CD4-positive, CD25-positive, alpha-beta regulatory T cell (primary cell): ENCODE data around the gene C1S. TPM values are rescaled to one million over a fixed set of nuclear protein-coding genes. Genes with fewer than 3 reads are reported as not detected.
"Not testable (repeated sequence)": the region's sequence is repeated elsewhere in the genome, so short reads cannot be mapped to it uniquely, and the experiment has no call there.

Experiments
- ATAC-seq, 2 donors: fragments of 150-1000 bp; cut with Tn5 transposase; one replicate each; pipeline ENCODE4 v1.10.0; 2021; ENCODE audit warnings: low read depth in 2 of 2, moderate number of reproducible peaks in 2 of 2, moderate library complexity in 1 of 2
- DNase-seq, 3 donors: peaks; one replicate each; pipeline versions ENCODE4 v3.0.0 to v3.0.0-alpha.2; 2012 to 2022; ENCODE audit warnings: mixed read lengths in 1 of 3
- H3K27ac ChIP-seq: one replicate; pipeline ENCODE4 v1.7.0; 2013; ENCODE audit warnings: mild to moderate bottlenecking, low read length; ENCODE audit not compliant: insufficient read depth, poor library complexity, severe bottlenecking
- H3K27me3 ChIP-seq: one replicate; pipeline ENCODE4 v1.7.0; 2013; ENCODE audit warnings: low read length; ENCODE audit not compliant: control insufficient read depth, insufficient read depth
- H3K36me3 ChIP-seq: one replicate; pipeline ENCODE4 v1.7.0; 2013; ENCODE audit warnings: mild to moderate bottlenecking, low read length, moderate library complexity; ENCODE audit not compliant: control insufficient read depth, insufficient read depth
- H3K4me1 ChIP-seq: 2 replicates; pipeline ENCODE4 v1.7.0; 2013; ENCODE audit warnings: mild to moderate bottlenecking, low read length; ENCODE audit not compliant: insufficient read depth, control insufficient read depth, poor library complexity, severe bottlenecking
- H3K4me3 ChIP-seq: one replicate; pipeline ENCODE4 v1.7.0; 2013; ENCODE audit warnings: low read depth, mild to moderate bottlenecking, low read length, moderate library complexity
- H3K9me3 ChIP-seq, 2 experiments: 1 replicate in 1 of 2; 2 replicates in 1 of 2; pipeline ENCODE4 v1.7.0; 2013; ENCODE audit warnings: low read length in 2 of 2, mild to moderate bottlenecking in 1 of 2, moderate library complexity in 1 of 2; ENCODE audit not compliant: control insufficient read depth in 2 of 2
- H3K27ac Mint-ChIP-seq, 3 donors: one replicate each; pipeline ENCODE4 v1.8.0; 2020 to 2022; ENCODE audit warnings: mild to moderate bottlenecking in 3 of 3, mixed read lengths in 3 of 3, moderate library complexity in 2 of 3
- H3K27me3 Mint-ChIP-seq: one replicate; pipeline ENCODE4 v1.8.0; 2022; ENCODE audit warnings: mild to moderate bottlenecking, mixed read lengths
- H3K36me3 Mint-ChIP-seq: one replicate; pipeline ENCODE4 v1.8.0; 2020; ENCODE audit warnings: mixed read lengths
- H3K4me1 Mint-ChIP-seq, 4 donors: one replicate each; pipeline ENCODE4 v1.8.0; 2020 to 2022; ENCODE audit warnings: mixed read lengths in 4 of 4, mild to moderate bottlenecking in 1 of 4
- H3K4me3 Mint-ChIP-seq, 4 donors: one replicate each; pipeline ENCODE4 v1.8.0; 2020 to 2022; ENCODE audit warnings: mild to moderate bottlenecking in 4 of 4, mixed read lengths in 4 of 4, moderate library complexity in 3 of 4
- H3K9me3 Mint-ChIP-seq, 7 donors: one replicate each; pipeline ENCODE4 v1.8.0; 2020 to 2022; ENCODE audit warnings: mixed read lengths in 7 of 7, mild to moderate bottlenecking in 3 of 7, moderate library complexity in 2 of 7
- polyA plus RNA-seq, 4 donors: library from polyadenylated mRNA; unstranded; fragments of 300-500 nt; fragmentation: Illumina TruSeq; gene quantifications; one replicate each; pipeline ENCODE4 v1.2.3, GENCODE V29; 2021
- total RNA-seq: library from RNA; stranded (reverse); gene quantifications from one replicate; pipeline ENCODE4 v1.2.3, GENCODE V29; 2022

C1S gene
- total RNA-seq (5.7 TPM), polyA plus RNA-seq (not detected)

DNA sequence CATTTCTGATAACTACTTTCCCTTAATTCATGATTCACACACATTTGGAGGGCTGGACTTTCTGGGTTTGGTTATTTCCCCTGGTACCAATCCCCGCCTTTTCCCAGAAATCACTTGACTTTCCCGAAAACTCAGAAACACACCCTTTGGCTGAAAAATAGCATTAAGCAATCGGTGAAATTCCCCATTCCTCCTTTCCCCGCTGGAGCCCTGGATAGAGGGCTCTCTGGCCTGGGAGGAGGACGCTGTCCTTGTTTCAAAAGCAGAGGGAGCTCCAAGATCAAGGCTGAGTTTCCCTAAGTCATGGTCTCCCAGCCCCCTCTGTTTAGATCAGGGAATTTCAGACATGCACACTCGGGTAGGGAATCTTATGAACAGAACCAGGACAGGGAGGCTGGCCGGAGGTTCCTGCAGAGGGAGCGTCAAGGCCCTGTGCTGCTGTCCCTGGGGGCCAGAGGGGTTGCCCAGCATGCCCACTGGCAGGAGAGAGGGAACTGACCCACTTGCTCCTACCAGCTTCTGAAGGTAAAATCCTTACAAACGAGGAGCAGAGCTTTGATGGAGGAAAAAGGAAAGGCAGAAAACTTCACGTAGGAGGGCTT, at the start of gene C1S:
C1S (plus strand) TSS at position 366 of the 602 bp plus-strand sequence. CDS start 1,195 bp downstream, outside the sequence.
- H3K4me1 ChIP-seq: no peaks in the 10 kb centered on the region
- H3K9me3 ChIP-seq: no peaks in the 10 kb centered on the region
- H3K27ac ChIP-seq: no peak within 1 kb of the TSS
- peaks cover 0 to 2% (median 0%) of the 10 kb centered on the region in 7 donors for H3K9me3 Mint-ChIP-seq
- H3K4me3 Mint-ChIP-seq: no peak within 1 kb of the TSS
- ATAC-seq (no peak), DNase-seq (no peak)
- peaks cover 39% of the 10 kb centered on the region for H3K27me3 Mint-ChIP-seq
- peaks cover 3% of the 10 kb centered on the region for H3K36me3 Mint-ChIP-seq
- H3K4me3 ChIP-seq: no peak within 1 kb of the TSS
- H3K27me3 ChIP-seq: peaks cover 13% of the 10 kb centered on the region
- no peaks in the 10 kb centered on the region for H3K4me1 Mint-ChIP-seq
- H3K27ac Mint-ChIP-seq: peak within 1 kb of the TSS in 1 of 3 donors; percentile 37
- H3K36me3 ChIP-seq: no peaks in the 10 kb centered on the region

DNA sequence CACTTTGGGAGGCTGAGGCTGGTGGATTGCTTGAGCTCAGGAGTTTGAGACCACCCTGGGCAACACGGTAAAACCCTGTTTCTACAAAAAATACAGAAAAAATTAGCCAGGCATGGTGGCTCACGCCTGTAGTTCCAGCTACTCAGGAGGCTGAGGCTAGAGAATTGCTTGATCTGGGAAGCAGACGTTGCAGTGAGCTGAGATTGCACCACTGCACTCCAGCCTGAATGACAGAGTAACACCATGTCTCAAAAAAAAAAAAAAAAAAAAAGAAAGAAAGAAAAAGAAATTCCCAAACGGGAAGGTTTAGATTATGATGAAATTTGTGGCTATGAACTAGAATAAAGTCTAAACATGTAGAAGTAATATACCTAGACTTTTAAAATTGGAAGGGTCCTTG, 49.1 kb upstream of the C1S start:
- ATAC-seq, H3K27me3 Mint-ChIP-seq, H3K27ac ChIP-seq, H3K4me3 Mint-ChIP-seq, H3K27me3 ChIP-seq, H3K4me3 ChIP-seq, H3K4me1 ChIP-seq, DNase-seq, H3K9me3 ChIP-seq, H3K27ac Mint-ChIP-seq, H3K9me3 Mint-ChIP-seq: not testable (repeated sequence)
- peaks cover 10% of the 10 kb centered on the region for H3K36me3 ChIP-seq
- H3K4me1 Mint-ChIP-seq: peaks cover 22 to 52% (median 38%) of the 10 kb centered on the region in 4 donors
- peaks cover 25% of the 10 kb centered on the region for H3K36me3 Mint-ChIP-seq

DNA sequence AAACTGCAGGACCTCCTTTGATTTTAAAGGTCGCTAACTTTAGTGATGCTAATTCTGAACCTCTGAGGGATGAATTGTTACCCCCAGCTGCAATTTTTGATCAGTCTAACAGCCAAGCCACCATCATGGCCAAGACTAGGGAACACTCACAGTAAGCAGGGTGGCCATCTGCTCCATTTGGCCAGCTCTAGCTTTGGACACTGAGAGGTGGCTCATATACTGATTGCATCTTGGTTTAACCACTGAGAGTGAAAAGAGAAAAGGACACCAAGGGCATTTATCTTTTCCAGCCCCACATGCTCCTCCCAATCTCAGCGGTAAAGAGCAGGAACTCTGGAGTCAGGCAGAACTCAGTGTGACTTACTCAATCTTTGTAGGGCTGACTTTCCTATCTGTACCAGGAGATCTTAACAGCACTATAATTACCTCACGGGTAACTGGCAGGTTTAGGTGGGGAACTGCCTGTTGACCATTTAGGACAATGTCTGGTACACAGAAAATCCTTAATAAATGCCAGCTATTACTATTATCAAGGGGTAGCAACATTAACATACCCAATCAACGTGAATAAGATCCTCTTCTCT, 48.4 kb upstream of the C1S start:
- Histone ChIP-seq H3K27me3 (no peaks in the 10 kb centered on the region), H3K9me3 (no peaks in the 10 kb centered on the region), H3K4me3 (no peak overlapping the region), H3K27ac (no peak overlapping the region), H3K36me3 (peaks cover 10% of the 10 kb centered on the region), H3K4me1 (peaks cover 9% of the 10 kb centered on the region)
- Mint-ChIP-seq H3K4me1 (peaks cover 30 to 59% (median 41%) of the 10 kb centered on the region in 4 donors), H3K36me3 (peaks cover 25% of the 10 kb centered on the region), H3K9me3 (no peaks in the 10 kb centered on the region), H3K27ac (no peak overlapping the region), H3K4me3 (peak overlapping the region in 1 of 4 donors; percentile 10), H3K27me3 (no peaks in the 10 kb centered on the region)
- ATAC-seq (no peak), DNase-seq (no peak)

DNA sequence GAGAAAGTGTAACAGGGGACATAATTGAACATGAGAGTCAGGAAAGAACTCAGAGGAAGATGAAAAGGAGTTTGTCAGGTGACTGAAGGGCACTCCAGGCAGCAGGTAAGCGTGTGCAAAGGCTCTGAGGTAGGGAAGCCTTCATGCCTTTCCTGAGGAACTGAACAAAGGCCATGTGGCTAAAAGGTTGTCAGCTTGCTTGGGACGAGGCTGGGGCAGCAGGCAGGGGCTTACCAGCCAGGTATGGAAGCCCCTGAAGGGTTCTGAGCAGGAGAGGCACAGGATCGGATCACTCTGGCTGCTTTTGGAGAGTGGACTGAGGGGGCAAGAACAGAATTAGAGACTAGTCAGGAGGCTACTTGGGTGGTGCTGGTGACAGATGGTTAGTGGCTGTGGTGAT, 47.4 kb upstream of the C1S start:
- peaks cover 10% of the 10 kb centered on the region for H3K36me3 ChIP-seq
- Mint-ChIP-seq H3K36me3 (peaks cover 25% of the 10 kb centered on the region), H3K9me3 (no peaks in the 10 kb centered on the region), H3K27me3 (no peaks in the 10 kb centered on the region), H3K27ac (peak overlapping the region in 1 of 3 donors; percentile 16), H3K4me1 (peaks cover 33 to 63% (median 40%) of the 10 kb centered on the region in 4 donors), H3K4me3 (peak overlapping the region in 1 of 4 donors; percentile 39)
- no peak overlapping the region for H3K4me3 ChIP-seq
- no peaks in the 10 kb centered on the region for H3K9me3 ChIP-seq
- ATAC-seq: no peak
- H3K27ac ChIP-seq: no peak overlapping the region
- H3K27me3 ChIP-seq: no peaks in the 10 kb centered on the region
- no peak for DNase-seq
- peaks cover 14% of the 10 kb centered on the region for H3K4me1 ChIP-seq

DNA sequence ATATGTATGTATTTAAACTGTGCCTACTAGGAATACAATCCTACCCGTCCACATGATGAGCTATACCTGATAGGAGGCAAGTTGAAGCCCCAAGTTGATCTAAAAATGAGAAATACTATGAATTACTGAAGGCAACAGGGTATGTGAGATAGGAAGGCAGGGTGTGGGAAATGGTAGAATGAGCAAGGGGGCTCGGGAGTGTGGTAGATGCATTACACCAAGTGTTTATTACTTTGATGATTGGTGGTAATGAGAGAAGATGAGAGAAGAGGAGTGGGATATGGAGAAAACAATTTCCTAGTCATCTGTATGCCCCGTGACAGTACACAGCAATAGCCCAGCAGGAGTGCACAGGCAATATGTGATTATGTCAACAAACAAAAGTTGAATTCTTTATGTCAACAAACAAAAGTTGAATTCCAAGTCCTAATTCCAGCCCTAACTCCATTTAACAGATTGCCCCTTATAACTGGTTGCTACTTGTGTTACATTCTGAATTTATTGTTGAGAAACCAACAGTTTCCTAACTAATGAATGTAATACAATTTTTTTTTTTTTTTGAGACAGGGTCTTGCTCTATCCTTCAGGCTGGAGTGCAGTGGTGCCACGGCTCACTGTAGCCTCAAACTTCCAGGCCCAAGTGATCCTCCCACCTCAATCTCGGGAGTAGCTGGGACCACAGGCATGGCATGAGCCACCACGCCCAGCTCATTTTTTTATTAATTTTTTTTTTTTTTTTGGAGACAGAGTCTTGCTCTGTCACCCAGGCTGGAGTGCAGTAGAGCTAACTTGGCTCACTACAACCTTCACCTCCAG, 44.8 kb upstream of the C1S start:
- H3K36me3 ChIP-seq: peaks cover 10% of the 10 kb centered on the region
- no peak for DNase-seq
- H3K4me1 ChIP-seq: peaks cover 17% of the 10 kb centered on the region
- H3K27me3 ChIP-seq: no peaks in the 10 kb centered on the region
- ATAC-seq: no peak
- no peak overlapping the region for H3K4me3 ChIP-seq
- peaks cover 20 to 49% (median 28%) of the 10 kb centered on the region in 4 donors for H3K4me1 Mint-ChIP-seq
- no peak overlapping the region for H3K27ac Mint-ChIP-seq
- peak overlapping the region in 3 of 4 donors; percentile 21 to 64 (median 35) for H3K4me3 Mint-ChIP-seq
- H3K9me3 Mint-ChIP-seq: no peaks in the 10 kb centered on the region
- H3K27ac ChIP-seq: no peak overlapping the region
- H3K27me3 Mint-ChIP-seq: peaks cover 6% of the 10 kb centered on the region
- H3K9me3 ChIP-seq: no peaks in the 10 kb centered on the region
- H3K36me3 Mint-ChIP-seq: peaks cover 21% of the 10 kb centered on the region

DNA sequence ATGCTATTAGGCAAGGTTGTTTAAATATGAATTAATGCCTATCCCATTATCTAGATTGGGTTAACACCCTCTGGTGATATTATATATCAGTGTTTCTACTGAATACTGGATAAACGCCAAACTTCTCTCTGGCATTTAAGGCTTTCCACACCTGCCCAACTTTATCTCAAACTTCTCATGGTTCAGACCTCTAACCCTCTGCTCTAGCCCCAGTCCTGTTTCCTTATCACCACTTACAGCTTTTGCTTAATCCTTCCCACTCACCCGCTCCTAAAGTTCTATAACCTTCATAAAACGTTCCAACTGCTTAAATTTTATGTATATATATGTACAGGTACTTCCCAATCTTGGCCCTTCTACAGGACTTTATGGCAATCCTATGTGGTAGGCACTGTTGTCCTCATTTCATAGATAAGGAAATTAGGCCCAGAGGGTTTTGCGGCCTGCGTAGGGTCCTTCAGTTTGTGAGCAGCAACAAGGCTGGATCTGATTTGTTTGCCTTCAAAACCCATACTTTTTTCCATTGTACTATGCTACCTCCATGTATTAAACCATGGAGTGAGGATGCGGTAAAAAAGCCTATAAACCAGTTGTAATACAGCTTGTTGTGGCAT, 43.5 kb upstream of the C1S start:
- peaks cover 20 to 49% (median 28%) of the 10 kb centered on the region in 4 donors for H3K4me1 Mint-ChIP-seq
- H3K4me3 ChIP-seq: peak overlapping the region; percentile 70
- peak overlapping the region in 2 of 3 donors; percentile 88 to 91 for H3K27ac Mint-ChIP-seq
- no peaks in the 10 kb centered on the region for H3K9me3 Mint-ChIP-seq
- H3K27me3 ChIP-seq: no peaks in the 10 kb centered on the region
- H3K27me3 Mint-ChIP-seq: peaks cover 6% of the 10 kb centered on the region
- no peaks in the 10 kb centered on the region for H3K9me3 ChIP-seq
- H3K36me3 Mint-ChIP-seq: peaks cover 21% of the 10 kb centered on the region
- no peak for ATAC-seq
- H3K4me1 ChIP-seq: peaks cover 17% of the 10 kb centered on the region
- H3K27ac ChIP-seq: no peak overlapping the region
- peaks cover 10% of the 10 kb centered on the region for H3K36me3 ChIP-seq
- peak overlapping the region; percentile 90 to 99 (median 93) for H3K4me3 Mint-ChIP-seq
- DNase-seq: no peak

DNA sequence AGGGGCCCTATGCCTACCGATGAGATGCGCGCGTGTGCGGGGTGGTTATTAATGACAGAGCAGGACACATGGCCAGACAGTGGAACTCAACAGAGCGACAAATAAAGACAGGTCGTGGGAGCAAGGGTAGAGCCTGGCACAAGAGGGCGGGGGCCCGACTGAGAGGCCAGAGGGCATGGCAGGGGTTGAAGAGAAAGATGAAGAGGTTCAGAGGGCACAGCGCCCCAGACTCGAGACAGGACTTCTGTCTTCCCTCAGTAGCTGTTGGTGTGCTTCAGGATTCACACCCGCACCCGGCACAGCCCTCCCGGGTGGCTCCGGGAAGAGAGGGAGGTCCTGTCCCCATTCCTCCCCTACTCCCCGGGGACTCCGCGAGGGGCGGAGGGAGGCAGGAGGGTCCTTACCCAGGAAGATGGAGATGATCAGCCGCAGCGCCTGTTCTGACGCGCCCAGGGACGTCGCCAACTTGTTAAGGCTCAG, 42.6 kb upstream of the C1S start:
- peaks cover 12 to 45% (median 28%) of the 10 kb centered on the region in 4 donors for H3K4me1 Mint-ChIP-seq
- DNase-seq (no peak), ATAC-seq (peak in 1 of 2 donors; percentile 1)
- peak overlapping the region; percentile 70 for H3K4me3 ChIP-seq
- H3K4me1 ChIP-seq: peaks cover 17% of the 10 kb centered on the region
- peak overlapping the region; percentile 90 to 99 (median 93) for H3K4me3 Mint-ChIP-seq
- peak overlapping the region; percentile 7 to 91 (median 88) for H3K27ac Mint-ChIP-seq
- H3K36me3 Mint-ChIP-seq: peaks cover 15% of the 10 kb centered on the region
- no peaks in the 10 kb centered on the region for H3K9me3 ChIP-seq
- peaks cover 6% of the 10 kb centered on the region for H3K27me3 Mint-ChIP-seq
- H3K9me3 Mint-ChIP-seq: no peaks in the 10 kb centered on the region
- H3K27ac ChIP-seq: peak overlapping the region; percentile 92
- peaks cover 4% of the 10 kb centered on the region for H3K36me3 ChIP-seq
- no peaks in the 10 kb centered on the region for H3K27me3 ChIP-seq
